Testis (tissue), 3 donors: Measurements from ENCODE around the gene MTPN. TPM values are rescaled to one million over a fixed set of nuclear protein-coding genes. Genes with fewer than 3 reads are reported as not detected.

Source experiments
- DNase-seq: peaks from one replicate; pipeline ENCODE4 v3.0.0-alpha.2; 2019
- H3K27ac ChIP-seq, 2 donors: fragments of 200-600 bp; sonication (generic); one replicate each; pipeline ENCODE4 v1.5.1; 2019
- H3K27me3 ChIP-seq: fragments of 200-600 bp; sonication (generic); one replicate; pipeline ENCODE4 v1.5.1; 2019
- H3K36me3 ChIP-seq: fragments of 200-600 bp; sonication (generic); one replicate; pipeline ENCODE4 v1.5.1; 2017; ENCODE audit warnings: low read depth; ENCODE audit errors: missing control alignments
- H3K4me1 ChIP-seq: fragments of 200-600 bp; sonication (generic); one replicate; pipeline ENCODE4 v1.5.1; 2019
- H3K4me3 ChIP-seq, 2 donors: fragments of 200-600 bp; sonication (generic); one replicate each; pipeline ENCODE4 v1.5.1; 2017 to 2019
- H3K9me3 ChIP-seq: fragments of 200-600 bp; sonication (generic); one replicate; pipeline ENCODE4 v1.5.1; 2017
- CTCF ChIP-seq, 3 experiments: fragments of 450-650 bp in 2 of 3; fragments of 200-600 bp in 1 of 3; sonication (generic) in 1 of 3; IDR thresholded peaks; one replicate each; pipeline ENCODE4 v1.5.1; 2016 to 2019; ENCODE audit warnings: antibody characterized with exemption in 3 of 3, mild to moderate bottlenecking in 2 of 3, moderate library complexity in 1 of 3
- POLR2A ChIP-seq: fragments of 450-650 bp; IDR thresholded peaks from one replicate; pipeline ENCODE4 v1.6.1; 2017; ENCODE audit warnings: antibody characterized with exemption, mild to moderate bottlenecking, moderate library complexity
- WGBS, 2 donors: methylation state at CpG; one replicate each; pipeline ENCODE4 v1.1.5; 2018; 5-methylcytosine and 5-hydroxymethylcytosine counted together
- intact Hi-C: fragments of 100-400 bp; cut with DNase I; formaldehyde crosslinking; loops from one replicate; pipeline ENCODE4 v1.15.1; 2023; ENCODE audit warnings: low total_unique reads
- polyA plus RNA-seq: library from polyadenylated mRNA; stranded (reverse); fragments of 350-450 nt; fragmentation: Illumina TruSeq; extraction: RNeasy Lipid Tissue Mini Kit (QIAGEN cat#74804); gene quantifications from one replicate; pipeline ENCODE4 v1.2.3, GENCODE V29; 2014; ENCODE audit warnings: low read depth, low replicate concordance; ENCODE audit not compliant: insufficient read depth
- total RNA-seq, 2 donors: library from RNA; depleted of rRNA; stranded (reverse); fragments of >200 nt; gene quantifications; one replicate each; pipeline ENCODE4 v1.2.3, GENCODE V29; 2016

MTPN gene
- total and polyA plus RNA-seq, 3 donors from 2014 or later = 141 to 144 (median 142) TPM

DNA sequence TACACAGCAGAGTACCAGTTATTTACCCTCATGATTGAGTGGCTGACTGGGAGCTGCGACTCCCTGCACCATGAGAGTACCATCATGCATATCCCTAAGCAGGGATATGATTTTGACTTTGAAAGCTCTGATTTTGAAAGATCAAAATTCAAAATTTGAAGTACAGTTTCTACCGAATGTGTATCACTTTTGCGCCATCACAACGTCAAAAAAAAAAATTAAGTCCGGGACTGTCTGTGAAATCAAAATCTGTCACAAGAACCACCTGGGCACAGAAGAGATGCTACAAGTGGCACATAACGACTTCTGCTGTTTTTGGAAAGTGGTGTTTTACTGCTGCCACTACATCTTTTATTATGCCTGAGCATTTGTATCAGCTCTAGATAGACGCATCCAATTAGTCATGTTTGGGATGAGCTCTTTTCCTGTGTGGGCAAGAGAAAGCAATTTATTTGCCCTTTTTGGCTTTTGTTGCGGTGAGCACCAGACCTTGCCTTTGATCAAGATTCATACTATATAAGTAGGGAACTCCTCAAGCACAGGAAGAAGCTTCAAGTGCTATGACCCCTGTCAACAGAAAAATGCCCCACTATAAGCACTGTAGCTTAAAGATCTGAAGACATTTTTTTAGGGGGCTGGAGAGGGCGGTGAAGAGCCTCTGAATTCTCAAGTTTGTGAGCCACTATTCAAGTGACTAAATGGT lies 10.7 kb downstream of the MTPN start:
- 87% methylated on average over 9 of the region's 9 CpGs for WGBS, 2 donors
- TF ChIP-seq CTCF (IDR thresholded peaks at IDR 0.05) = no peak
- no peak for TF ChIP-seq POLR2A
- Histone ChIP-seq H3K9me3 (no peaks in the 10 kb centered on the region), H3K36me3 (no peaks in the 10 kb centered on the region), H3K4me3 (no peak overlapping the region), H3K27me3 (no peaks in the 10 kb centered on the region), H3K27ac (no peak overlapping the region), H3K4me1 (no peaks in the 10 kb centered on the region)
- DNase-seq = no peak
- intact Hi-C loops = no loop called here

DNA sequence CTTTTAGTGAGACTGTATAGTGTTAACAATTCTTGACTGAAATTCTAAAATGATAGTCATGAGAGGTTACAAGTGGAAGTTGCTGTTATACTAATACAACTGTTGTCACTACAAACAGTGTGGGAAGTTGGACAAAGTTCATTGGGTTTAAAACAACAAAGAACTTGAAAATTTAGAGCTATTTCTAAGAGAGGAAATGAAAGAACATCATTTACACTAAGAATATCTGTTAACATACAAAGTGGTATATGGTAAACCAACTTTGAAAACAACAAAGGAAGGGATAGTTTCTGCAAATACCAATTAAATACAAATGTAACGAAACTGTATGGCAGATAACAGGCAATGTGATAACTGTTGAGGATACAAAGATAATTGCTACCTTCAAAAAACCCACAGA lies 11.6 kb downstream of the MTPN start:
- WGBS, 2 donors = 60 to 73% methylated on average over 1 of the region's 1 CpG
- H3K4me1 ChIP-seq = no peaks in the 10 kb centered on the region
- no peak overlapping the region for H3K4me3 ChIP-seq
- H3K36me3 ChIP-seq = no peaks in the 10 kb centered on the region
- no peaks in the 10 kb centered on the region for H3K27me3 ChIP-seq
- H3K9me3 ChIP-seq = no peaks in the 10 kb centered on the region
- intact Hi-C loops = no loop called here
- H3K27ac ChIP-seq = no peak overlapping the region
- TF ChIP-seq POLR2A (no peak), CTCF (IDR thresholded peaks at IDR 0.05) (no peak)
- DNase-seq = no peak

- no peaks in the 10 kb centered on the region for H3K27me3 ChIP-seq
- H3K27ac ChIP-seq = no peak overlapping the region
- no peaks in the 10 kb centered on the region for H3K9me3 ChIP-seq
- no peaks in the 10 kb centered on the region for H3K4me1 ChIP-seq
- TF ChIP-seq CTCF (IDR thresholded peaks at IDR 0.05) (no peak), POLR2A (no peak)
- no peaks in the 10 kb centered on the region for H3K36me3 ChIP-seq
- intact Hi-C loops = no loop called here
- no peak overlapping the region for H3K4me3 ChIP-seq
- 92 to 93% methylated on average over 1 of the region's 1 CpG for WGBS, 2 donors
- no peak for DNase-seq
Observed at GRCh38 chr7:135964791-135965190, 12.4 kb downstream of the MTPN start.

GRCh38 chr7:135964274-135964673 lies 12.9 kb downstream of the MTPN start:
- Histone ChIP-seq H3K4me1 (no peaks in the 10 kb centered on the region), H3K4me3 (no peak overlapping the region), H3K27ac (no peak overlapping the region), H3K9me3 (no peaks in the 10 kb centered on the region), H3K36me3 (no peaks in the 10 kb centered on the region), H3K27me3 (no peaks in the 10 kb centered on the region)
- TF ChIP-seq CTCF (IDR thresholded peaks at IDR 0.05) = no peak
- TF ChIP-seq POLR2A = no peak
- no peak for DNase-seq
- WGBS, 2 donors = 39 to 45% methylated on average over 2 of the region's 2 CpGs
- intact Hi-C loops = no loop called here

GRCh38 chr7:135962802-135963201 lies 14.4 kb downstream of the MTPN start:
- H3K4me1 ChIP-seq = no peaks in the 10 kb centered on the region
- 87 to 93% methylated on average over 4 of the region's 4 CpGs for WGBS, 2 donors
- TF ChIP-seq POLR2A (no peak), CTCF (IDR thresholded peaks at IDR 0.05) (no peak)

More at GRCh38 chr7:135962802-135963201, 14.4 kb downstream of the MTPN start:
- intact Hi-C loops = no loop called here
- no peaks in the 10 kb centered on the region for H3K9me3 ChIP-seq
- no peak overlapping the region for H3K4me3 ChIP-seq
- H3K27ac ChIP-seq = no peak overlapping the region
- no peaks in the 10 kb centered on the region for H3K36me3 ChIP-seq
- no peak for DNase-seq
- H3K27me3 ChIP-seq = no peaks in the 10 kb centered on the region
